ENCODE measurements around the gene TM4SF4. TPM values are rescaled to one million over a fixed set of nuclear protein-coding genes. Genes with fewer than 3 reads are reported as not detected.
A peak's percentile ranks its signal among the peaks of the same experiment; 100 is the strongest.

The TM4SF4 gene
- total RNA-seq, 1 donor from 2014 or later = not detected

- Histone ChIP-seq H3K9me3 (replicated peaks) (no peaks in the 10 kb centered on the region), H3K27ac (replicated peaks) (peak overlapping the region; percentile 7), H3K4me3 (peak overlapping the region; percentile 11), H3K27me3 (ENCODE audit: low read depth) (no peaks in the 10 kb centered on the region), H3K36me3 (no peaks in the 10 kb centered on the region), H3K4me1 (peaks cover 20% of the 10 kb centered on the region)
- no peak for TF ChIP-seq CTCF (IDR thresholded peaks at IDR 0.05; ENCODE audit: borderline replicate concordance)
- intact Hi-C loops (cut with micrococcal nuclease) = no loop called here
- DNase-seq = no peak
Measured at GRCh38 chr3:149507491-149508324, 33.2 kb downstream of the TM4SF4 start.

GRCh38 chr3:149509526-149509925, 35.0 kb downstream of the TM4SF4 start:
- Histone ChIP-seq H3K27ac (replicated peaks) (no peak overlapping the region), H3K9me3 (replicated peaks) (no peaks in the 10 kb centered on the region), H3K36me3 (no peaks in the 10 kb centered on the region), H3K4me1 (peaks cover 20% of the 10 kb centered on the region), H3K4me3 (no peak overlapping the region), H3K27me3 (ENCODE audit: low read depth) (no peaks in the 10 kb centered on the region)
- intact Hi-C loops (cut with micrococcal nuclease) = no loop called here
- DNase-seq = no peak
- no peak for TF ChIP-seq CTCF (IDR thresholded peaks at IDR 0.05; ENCODE audit: borderline replicate concordance)

- intact Hi-C loops (cut with micrococcal nuclease) = loop anchor here (5.0 kb wide), 2 partner anchors 207 to 262 kb away; no protein-coding TSS in a partner anchor
- H3K27me3 ChIP-seq (ENCODE audit: low read depth) = no peaks in the 10 kb centered on the region
- DNase-seq = no peak
- H3K9me3 ChIP-seq (replicated peaks) = no peaks in the 10 kb centered on the region
- H3K27ac ChIP-seq (replicated peaks) = no peak overlapping the region
- TF ChIP-seq CTCF (IDR thresholded peaks at IDR 0.05; ENCODE audit: borderline replicate concordance) = no peak
- H3K36me3 ChIP-seq = no peaks in the 10 kb centered on the region
- no peak overlapping the region for H3K4me3 ChIP-seq
- peaks cover 20% of the 10 kb centered on the region for H3K4me1 ChIP-seq
Measured at GRCh38 chr3:149510480-149510879, 36.0 kb downstream of the TM4SF4 start.

GRCh38 chr3:149511040-149511626, 36.6 kb downstream of the TM4SF4 start:
- no peaks in the 10 kb centered on the region for H3K9me3 ChIP-seq (replicated peaks)
- peaks cover 3% of the 10 kb centered on the region for H3K36me3 ChIP-seq
- H3K27me3 ChIP-seq (ENCODE audit: low read depth) = no peaks in the 10 kb centered on the region
- peaks cover 20% of the 10 kb centered on the region for H3K4me1 ChIP-seq
- no peak overlapping the region for H3K4me3 ChIP-seq
- intact Hi-C loops (cut with micrococcal nuclease) = loop anchor here (5.0 kb wide), 2 partner anchors 206 to 261 kb away; no protein-coding TSS in a partner anchor
- no peak overlapping the region for H3K27ac ChIP-seq (replicated peaks)
- TF ChIP-seq CTCF (IDR thresholded peaks at IDR 0.05; ENCODE audit: borderline replicate concordance) = no peak
- DNase-seq = no peak

- TF ChIP-seq CTCF (IDR thresholded peaks at IDR 0.05; ENCODE audit: borderline replicate concordance) = peak; percentile 94
Measured at GRCh38 chr3:149512073-149512782, 37.7 kb downstream of the TM4SF4 start.

More at GRCh38 chr3:149512073-149512782, 37.7 kb downstream of the TM4SF4 start:
- intact Hi-C loops (cut with micrococcal nuclease) = loop anchor here (5.0 kb wide), 2 partner anchors 205 to 260 kb away; no protein-coding TSS in a partner anchor
- Histone ChIP-seq H3K4me3 (no peak overlapping the region), H3K27ac (replicated peaks) (no peak overlapping the region), H3K9me3 (replicated peaks) (no peaks in the 10 kb centered on the region), H3K27me3 (ENCODE audit: low read depth) (no peaks in the 10 kb centered on the region), H3K4me1 (peaks cover 17% of the 10 kb centered on the region), H3K36me3 (peaks cover 12% of the 10 kb centered on the region)
- peak; percentile 45 for DNase-seq

Data from left ventricle myocardium inferior (tissue), 1 donor.